22Rv1 (cell line): ENCODE data around the gene ABHD15.

Source experiments
- CTCF ChIP-seq: fragments of 450-650 bp; IDR thresholded peaks from 2 replicates; pipeline ENCODE4 v1.5.1; 2017; ENCODE audit warnings: mild to moderate bottlenecking
- ZFX ChIP-seq: fragments of 450-650 bp; IDR thresholded peaks from 2 replicates; pipeline ENCODE4 v1.6.1; 2017; ENCODE audit warnings: antibody characterized with exemption, borderline replicate concordance

DNA sequence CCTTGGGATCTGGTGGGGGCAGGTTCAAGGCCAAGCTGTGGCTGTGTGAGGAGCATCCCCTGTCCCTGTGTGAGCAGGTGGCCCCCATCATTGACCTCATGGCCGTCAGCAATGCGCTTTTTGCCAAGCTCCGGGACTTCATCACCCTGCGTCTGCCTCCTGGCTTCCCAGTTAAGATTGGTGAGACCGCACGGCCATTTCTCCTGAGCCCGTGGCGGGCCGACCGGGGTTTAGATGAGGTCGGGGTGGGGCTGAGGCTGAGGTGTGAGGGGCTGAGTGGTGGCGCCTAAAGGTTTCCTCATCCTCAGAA, 45.2 kb upstream of the ABHD15 start:
- TF ChIP-seq CTCF (no peak), ZFX (no peak)
